Measurements from ENCODE around the gene KRT17. TPM values are rescaled to one million over a fixed set of nuclear protein-coding genes. Genes with fewer than 3 reads are reported as not detected.

Gene KRT17
- total and polyA plus RNA-seq, 9 of the 15 experiments (the other 6 are each of a cell fraction or from before 2014, with no cell fraction given), result 0.23 to 0.25 TPM; not detected in 7

DNA sequence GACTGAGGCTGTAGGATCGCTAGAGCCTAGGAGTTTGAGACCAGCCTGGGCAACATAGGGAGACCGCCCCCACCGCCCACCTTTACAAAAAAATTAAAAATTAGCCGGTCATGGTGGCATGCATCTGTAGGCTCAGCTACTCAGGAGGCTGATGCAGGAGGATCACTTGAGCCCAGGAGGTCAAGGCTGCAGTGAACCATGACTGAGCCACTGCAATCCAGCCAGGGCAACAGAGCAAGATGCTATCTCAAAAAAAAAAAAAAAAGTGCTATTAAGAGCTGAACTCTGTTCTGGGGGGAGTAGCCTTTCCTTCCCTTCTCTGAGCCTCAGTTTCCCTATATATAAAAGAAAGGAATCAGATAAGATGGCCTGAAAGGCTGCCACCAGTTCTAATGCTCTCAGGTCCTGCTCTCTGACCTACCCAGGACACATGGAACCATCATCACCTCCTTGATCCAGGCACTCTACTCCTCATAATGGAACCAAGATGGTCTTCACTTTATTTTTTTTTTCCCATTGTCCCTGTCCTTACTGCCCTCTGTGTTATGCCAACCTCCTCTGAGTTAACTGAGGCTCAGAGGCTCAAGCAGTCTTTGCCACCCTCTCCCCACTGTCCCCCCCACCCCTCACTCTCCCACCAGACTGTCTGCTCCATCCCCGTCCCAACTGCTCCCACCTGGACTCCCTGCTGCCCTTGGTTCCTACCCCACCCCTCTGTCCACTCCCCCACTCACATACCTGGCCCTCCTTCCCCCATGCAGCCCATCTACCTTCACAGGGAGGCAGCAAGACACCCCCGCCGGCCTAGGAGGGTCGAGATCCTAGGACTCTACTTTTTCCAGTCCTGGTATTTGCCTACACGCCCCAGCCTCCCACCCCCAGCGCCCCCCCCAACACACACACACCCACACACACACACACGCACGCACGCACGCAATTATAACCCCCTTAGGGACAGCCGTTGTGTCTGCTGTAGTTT lies 40.5 kb upstream of the KRT17 start (continued):
- TF ChIP-seq, protein P1, sequence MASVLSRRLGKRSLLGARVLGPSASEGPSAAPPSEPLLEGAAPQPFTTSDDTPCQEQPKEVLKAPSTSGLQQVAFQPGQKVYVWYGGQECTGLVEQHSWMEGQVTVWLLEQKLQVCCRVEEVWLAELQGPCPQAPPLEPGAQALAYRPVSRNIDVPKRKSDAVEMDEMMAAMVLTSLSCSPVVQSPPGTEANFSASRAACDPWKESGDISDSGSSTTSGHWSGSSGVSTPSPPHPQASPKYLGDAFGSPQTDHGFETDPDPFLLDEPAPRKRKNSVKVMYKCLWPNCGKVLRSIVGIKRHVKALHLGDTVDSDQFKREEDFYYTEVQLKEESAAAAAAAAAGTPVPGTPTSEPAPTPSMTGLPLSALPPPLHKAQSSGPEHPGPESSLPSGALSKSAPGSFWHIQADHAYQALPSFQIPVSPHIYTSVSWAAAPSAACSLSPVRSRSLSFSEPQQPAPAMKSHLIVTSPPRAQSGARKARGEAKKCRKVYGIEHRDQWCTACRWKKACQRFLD (CRISPR knock-in tag; IDR thresholded peaks at IDR 0.05), result no peak
- TF ChIP-seq PRMT5 (CRISPR knock-in tag; IDR thresholded peaks at IDR 0.05), result no peak
- TF ChIP-seq, protein P2, sequence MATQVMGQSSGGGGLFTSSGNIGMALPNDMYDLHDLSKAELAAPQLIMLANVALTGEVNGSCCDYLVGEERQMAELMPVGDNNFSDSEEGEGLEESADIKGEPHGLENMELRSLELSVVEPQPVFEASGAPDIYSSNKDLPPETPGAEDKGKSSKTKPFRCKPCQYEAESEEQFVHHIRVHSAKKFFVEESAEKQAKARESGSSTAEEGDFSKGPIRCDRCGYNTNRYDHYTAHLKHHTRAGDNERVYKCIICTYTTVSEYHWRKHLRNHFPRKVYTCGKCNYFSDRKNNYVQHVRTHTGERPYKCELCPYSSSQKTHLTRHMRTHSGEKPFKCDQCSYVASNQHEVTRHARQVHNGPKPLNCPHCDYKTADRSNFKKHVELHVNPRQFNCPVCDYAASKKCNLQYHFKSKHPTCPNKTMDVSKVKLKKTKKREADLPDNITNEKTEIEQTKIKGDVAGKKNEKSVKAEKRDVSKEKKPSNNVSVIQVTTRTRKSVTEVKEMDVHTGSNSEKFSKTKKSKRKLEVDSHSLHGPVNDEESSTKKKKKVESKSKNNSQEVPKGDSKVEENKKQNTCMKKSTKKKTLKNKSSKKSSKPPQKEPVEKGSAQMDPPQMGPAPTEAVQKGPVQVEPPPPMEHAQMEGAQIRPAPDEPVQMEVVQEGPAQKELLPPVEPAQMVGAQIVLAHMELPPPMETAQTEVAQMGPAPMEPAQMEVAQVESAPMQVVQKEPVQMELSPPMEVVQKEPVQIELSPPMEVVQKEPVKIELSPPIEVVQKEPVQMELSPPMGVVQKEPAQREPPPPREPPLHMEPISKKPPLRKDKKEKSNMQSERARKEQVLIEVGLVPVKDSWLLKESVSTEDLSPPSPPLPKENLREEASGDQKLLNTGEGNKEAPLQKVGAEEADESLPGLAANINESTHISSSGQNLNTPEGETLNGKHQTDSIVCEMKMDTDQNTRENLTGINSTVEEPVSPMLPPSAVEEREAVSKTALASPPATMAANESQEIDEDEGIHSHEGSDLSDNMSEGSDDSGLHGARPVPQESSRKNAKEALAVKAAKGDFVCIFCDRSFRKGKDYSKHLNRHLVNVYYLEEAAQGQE (IDR thresholded peaks at IDR 0.05; ENCODE audit: borderline replicate concordance), result no peak
- TF ChIP-seq, protein P2 (CRISPR knock-in tag; IDR thresholded peaks at IDR 0.05; ENCODE audit: low read depth), result no peak
- no peak for TF ChIP-seq POLR3G (IDR thresholded peaks at IDR 0.05; ENCODE audit: extremely low read depth, insufficient read length, insufficient replicate concordance)
- TF ChIP-seq RBM25 (IDR thresholded peaks at IDR 0.05; ENCODE audit: low read depth, low read length, severe bottlenecking), result peak; percentile 92
- TF ChIP-seq NR3C1 (CRISPR knock-in tag; IDR thresholded peaks at IDR 0.05), result no peak
- TF ChIP-seq RBFOX2 (IDR thresholded peaks at IDR 0.05; ENCODE audit: low read depth, low read length), result no peak
- TF ChIP-seq RBM14 (IDR thresholded peaks at IDR 0.05; ENCODE audit: borderline replicate concordance, insufficient read depth, low read depth, low read length), result no peak
- TF ChIP-seq, protein P3, sequence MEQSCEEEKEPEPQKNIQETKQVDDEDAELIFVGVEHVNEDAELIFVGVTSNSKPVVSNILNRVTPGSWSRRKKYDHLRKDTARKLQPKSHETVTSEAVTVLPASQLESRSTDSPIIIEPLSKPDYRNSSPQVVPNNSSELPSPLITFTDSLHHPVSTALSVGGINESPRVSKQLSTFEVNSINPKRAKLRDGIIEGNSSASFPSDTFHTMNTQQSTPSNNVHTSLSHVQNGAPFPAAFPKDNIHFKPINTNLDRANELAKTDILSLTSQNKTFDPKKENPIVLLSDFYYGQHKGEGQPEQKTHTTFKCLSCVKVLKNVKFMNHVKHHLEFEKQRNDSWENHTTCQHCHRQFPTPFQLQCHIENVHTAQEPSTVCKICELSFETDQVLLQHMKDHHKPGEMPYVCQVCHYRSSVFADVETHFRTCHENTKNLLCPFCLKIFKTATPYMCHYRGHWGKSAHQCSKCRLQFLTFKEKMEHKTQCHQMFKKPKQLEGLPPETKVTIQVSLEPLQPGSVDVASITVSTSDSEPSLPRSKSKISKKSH (CRISPR knock-in tag; IDR thresholded peaks at IDR 0.05), result no peak
- TF ChIP-seq, protein P4, sequence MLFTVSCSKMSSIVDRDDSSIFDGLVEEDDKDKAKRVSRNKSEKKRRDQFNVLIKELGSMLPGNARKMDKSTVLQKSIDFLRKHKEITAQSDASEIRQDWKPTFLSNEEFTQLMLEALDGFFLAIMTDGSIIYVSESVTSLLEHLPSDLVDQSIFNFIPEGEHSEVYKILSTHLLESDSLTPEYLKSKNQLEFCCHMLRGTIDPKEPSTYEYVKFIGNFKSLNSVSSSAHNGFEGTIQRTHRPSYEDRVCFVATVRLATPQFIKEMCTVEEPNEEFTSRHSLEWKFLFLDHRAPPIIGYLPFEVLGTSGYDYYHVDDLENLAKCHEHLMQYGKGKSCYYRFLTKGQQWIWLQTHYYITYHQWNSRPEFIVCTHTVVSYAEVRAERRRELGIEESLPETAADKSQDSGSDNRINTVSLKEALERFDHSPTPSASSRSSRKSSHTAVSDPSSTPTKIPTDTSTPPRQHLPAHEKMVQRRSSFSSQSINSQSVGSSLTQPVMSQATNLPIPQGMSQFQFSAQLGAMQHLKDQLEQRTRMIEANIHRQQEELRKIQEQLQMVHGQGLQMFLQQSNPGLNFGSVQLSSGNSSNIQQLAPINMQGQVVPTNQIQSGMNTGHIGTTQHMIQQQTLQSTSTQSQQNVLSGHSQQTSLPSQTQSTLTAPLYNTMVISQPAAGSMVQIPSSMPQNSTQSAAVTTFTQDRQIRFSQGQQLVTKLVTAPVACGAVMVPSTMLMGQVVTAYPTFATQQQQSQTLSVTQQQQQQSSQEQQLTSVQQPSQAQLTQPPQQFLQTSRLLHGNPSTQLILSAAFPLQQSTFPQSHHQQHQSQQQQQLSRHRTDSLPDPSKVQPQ (CRISPR knock-in tag; IDR thresholded peaks at IDR 0.05; ENCODE audit: borderline replicate concordance), result no peak
